ENCODE measurements around the gene ZNF738.

ZNF738 gene

DNA sequence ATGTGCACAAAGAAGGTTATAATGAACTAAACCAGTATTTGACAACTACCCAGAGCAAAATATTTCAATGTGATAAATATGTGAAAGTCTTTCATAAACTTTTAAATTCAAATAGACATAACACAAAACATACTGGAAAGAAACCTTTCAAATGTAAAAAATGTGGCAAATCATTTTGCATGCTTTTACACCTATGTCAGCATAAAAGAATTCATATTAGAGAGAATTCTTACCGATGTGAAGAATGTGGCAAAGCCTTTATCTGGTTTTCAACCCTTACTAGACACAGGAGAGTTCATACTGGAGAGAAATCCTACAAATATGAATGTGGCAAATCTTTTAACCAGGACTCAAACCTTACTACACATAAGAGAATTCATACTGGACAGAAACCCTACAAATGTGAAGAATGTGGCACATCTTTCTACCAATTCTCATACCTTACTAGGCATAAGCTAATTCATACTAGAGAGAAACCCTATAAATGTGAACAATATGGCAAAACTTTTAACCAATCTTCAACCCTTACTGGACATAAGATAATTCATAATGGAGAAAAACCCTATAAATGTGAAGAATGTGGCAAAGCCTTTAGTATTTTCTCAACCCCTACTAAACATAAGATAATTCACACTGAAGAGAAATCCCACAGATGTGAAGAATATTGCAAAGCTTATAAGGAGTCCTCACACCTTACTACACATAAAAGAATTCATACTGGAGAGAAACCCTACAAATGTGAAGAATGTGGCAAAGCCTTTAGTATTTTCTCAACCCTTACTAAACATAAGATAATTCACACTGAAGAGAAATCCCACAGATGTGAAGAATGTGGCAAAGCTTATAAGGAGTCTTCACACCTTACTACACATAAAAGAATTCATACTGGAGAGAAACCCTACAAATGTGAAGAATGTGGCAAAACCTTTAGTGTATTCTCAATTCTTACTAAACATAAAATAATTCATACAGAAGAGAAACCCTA, 64.5 kb downstream of the ZNF738 start:
- no peak for DNase-seq (ENCODE audit: low read depth)
